SK-N-SH (cell line): ENCODE data around the gene CHCHD6. TPM values are rescaled to one million over a fixed set of nuclear protein-coding genes. Genes with fewer than 3 reads are reported as not detected.

ENCODE experiments used
- CTCF ChIA-PET: fragments of 300-600, 350-600 bp; formaldehyde crosslinking; extraction: SDS; loops from one replicate; lab custom pipeline; 2021; lab: Yijun Ruan, JAX
- POLR2A ChIA-PET: fragments of 350-600 bp; sonication (Branson Sonifier 250); formaldehyde crosslinking; extraction: SDS; loops from one replicate; lab custom pipeline; 2020; ENCODE audit warnings: antibody characterized with exemption, inconsistent platforms; lab: Yijun Ruan, JAX
- DNase-seq: peaks from one replicate; pipeline ENCODE4 v3.0.0; 2012
- H2AFZ ChIP-seq: fragments of 200-600 bp; sonication (generic); 2 replicates; pipeline ENCODE4 v1.8.1; 2016; ENCODE audit warnings: antibody characterized with exemption, mild to moderate bottlenecking, low read depth
- H3F3A ChIP-seq: fragments of 200-600 bp; sonication (generic); replicated peaks from 2 replicates; pipeline ENCODE3; 2016; ENCODE audit warnings: antibody characterized with exemption, mild to moderate bottlenecking; ENCODE audit not compliant: insufficient read depth
- H3K27ac ChIP-seq, 2 experiments: fragments of 200-500 bp in 1 of 2; fragments of 200-600 bp in 1 of 2; sonication (Bioruptor generic) in 1 of 2; sonication (generic), shearing (Covaris generic) in 1 of 2; 2 replicates each; pipeline versions ENCODE4 v1.5.1 to v1.6.1; 2014 to 2016; ENCODE audit warnings: low read depth in 2 of 2, inconsistent platforms in 1 of 2, low read length in 1 of 2, mild to moderate bottlenecking in 1 of 2, mixed read lengths in 1 of 2
- H3K27me3 ChIP-seq: fragments of 200-600 bp; sonication (generic), shearing (Covaris generic); 2 replicates; pipeline ENCODE4 v1.6.1; 2016; ENCODE audit warnings: mixed run types; ENCODE audit not compliant: insufficient read depth
- H3K36me3 ChIP-seq, 2 experiments: fragments of 200-500 bp in 1 of 2; fragments of 200-600 bp in 1 of 2; sonication (Bioruptor generic) in 1 of 2; sonication (generic) in 1 of 2; replicated peaks in 1 of 2; 2 replicates each; pipeline versions ENCODE3 to v1.5.1; 2014 to 2016; ENCODE audit warnings: low read length in 1 of 2, mild to moderate bottlenecking in 1 of 2; ENCODE audit not compliant: insufficient read depth in 2 of 2, control insufficient read depth in 1 of 2
- H3K4me1 ChIP-seq, 2 experiments: fragments of 200-500 bp in 1 of 2; fragments of 200-600 bp in 1 of 2; sonication (Bioruptor generic) in 1 of 2; sonication (generic), shearing (Covaris generic) in 1 of 2; 2 replicates each; pipeline versions ENCODE4 v1.5.1 to v1.6.1; 2014 to 2016; ENCODE audit warnings: low read depth in 1 of 2, low read length in 1 of 2, mixed run types in 1 of 2; ENCODE audit not compliant: insufficient read depth in 2 of 2, control insufficient read depth in 1 of 2
- H3K4me2 ChIP-seq: fragments of 200-600 bp; sonication (generic), shearing (Covaris generic); 2 replicates; pipeline ENCODE4 v1.6.1; 2017; ENCODE audit warnings: mixed run types
- H3K4me3 ChIP-seq, 2 experiments: fragments of 200-500 bp in 1 of 2; fragments of 200-600 bp in 1 of 2; sonication (Bioruptor generic) in 1 of 2; sonication (generic), shearing (Covaris generic) in 1 of 2; 2 replicates each; pipeline versions ENCODE4 v1.5.1 to v1.8.1; 2014 to 2016; ENCODE audit warnings: low read depth in 2 of 2, inconsistent platforms in 1 of 2, low read length in 1 of 2, mild to moderate bottlenecking in 1 of 2, mixed read lengths in 1 of 2, moderate library complexity in 1 of 2
- H3K79me2 ChIP-seq: fragments of 200-600 bp; sonication (generic); 2 replicates; pipeline ENCODE4 v1.8.1; 2017; ENCODE audit warnings: mild to moderate bottlenecking; ENCODE audit not compliant: insufficient read depth
- H3K9ac ChIP-seq: fragments of 200-600 bp; sonication (generic); 2 replicates; pipeline ENCODE4 v1.6.1; 2017; ENCODE audit warnings: mixed run types
- H3K9me2 ChIP-seq: fragments of 200-600 bp; sonication (generic); 2 replicates; pipeline ENCODE4 v1.6.1; 2017; ENCODE audit warnings: mixed run types
- H3K9me3 ChIP-seq: fragments of 200-600 bp; sonication (generic); 2 replicates; pipeline ENCODE4 v1.6.1; 2017; ENCODE audit warnings: mixed run types, mild to moderate bottlenecking, moderate library complexity
- H4K20me1 ChIP-seq: fragments of 200-600 bp; sonication (generic); 2 replicates; pipeline ENCODE4 v1.6.1; 2017; ENCODE audit warnings: mild to moderate bottlenecking, mixed run types; ENCODE audit not compliant: insufficient read depth
- CHD2 ChIP-seq: fragments of 150-350 bp; IDR thresholded peaks from 2 replicates; pipeline ENCODE4 v1.6.1; 2018; ENCODE audit warnings: low read length; ENCODE audit not compliant: partially characterized antibody
- ELF1 ChIP-seq: IDR thresholded peaks from 2 replicates; pipeline ENCODE4 v1.4.0; 2012
- EZH2phosphoT487 ChIP-seq: fragments of 200-600 bp; sonication (generic); IDR thresholded peaks from 2 replicates; pipeline ENCODE4 v1.6.1; 2017; ENCODE audit warnings: low read depth, mixed run types, mild to moderate bottlenecking, antibody characterized with exemption, moderate library complexity, borderline replicate concordance
- FOXJ3 ChIP-seq: sonication (generic); formaldehyde crosslinking; IDR thresholded peaks from 2 replicates; pipeline ENCODE4 v1.5.1; 2020; ENCODE audit warnings: mild to moderate bottlenecking, missing genetic modification reagents
- GABPA ChIP-seq: IDR thresholded peaks from 2 replicates; pipeline ENCODE4 v1.4.0; 2012; ENCODE audit warnings: low read depth, mild to moderate bottlenecking
- GATA2 ChIP-seq: sonication (generic); formaldehyde crosslinking; IDR thresholded peaks from 2 replicates; pipeline ENCODE4 v1.5.0; 2020; ENCODE audit warnings: mild to moderate bottlenecking, missing genetic modification reagents
- IRF3 ChIP-seq: fragments of 150-350 bp; IDR thresholded peaks from 2 replicates; pipeline ENCODE4 v1.6.1; 2016; ENCODE audit warnings: mild to moderate bottlenecking, low read depth, low read length
- JUND ChIP-seq: IDR thresholded peaks from 2 replicates; pipeline ENCODE4 v1.4.0; 2012
- MAX ChIP-seq: IDR thresholded peaks from 2 replicates; pipeline ENCODE4 v1.4.0; 2012; ENCODE audit warnings: low read depth
- MXI1 ChIP-seq: IDR thresholded peaks from 2 replicates; pipeline ENCODE4 v1.6.1; 2012; ENCODE audit warnings: mild to moderate bottlenecking, low read depth, low read length, improper control_type of control experiment
- NFIC ChIP-seq: IDR thresholded peaks from 2 replicates; pipeline ENCODE4 v1.4.0; 2012; ENCODE audit warnings: borderline replicate concordance
- PBX3 ChIP-seq: IDR thresholded peaks from 2 replicates; pipeline ENCODE4; 2012
- RCOR1 ChIP-seq: fragments of 150-350 bp; IDR thresholded peaks from 2 replicates; pipeline ENCODE4 v1.6.1; 2017; ENCODE audit warnings: antibody characterized with exemption, low read length
- RXRA ChIP-seq: IDR thresholded peaks from 2 replicates; pipeline ENCODE4 v1.4.0; 2012; ENCODE audit warnings: low read depth, mild to moderate bottlenecking, borderline replicate concordance
- SMC3 ChIP-seq: IDR thresholded peaks from 2 replicates; pipeline ENCODE4 v1.6.1; 2012; ENCODE audit warnings: low read depth, low read length, improper control_type of control experiment
- YY1 ChIP-seq: IDR thresholded peaks from 2 replicates; pipeline ENCODE4 v1.4.0; 2012; ENCODE audit warnings: low read depth, mild to moderate bottlenecking
- WGBS: methylation state at CpG from one replicate; pipeline ENCODE4 v1.1.6; 2017; ENCODE audit warnings: low lambda C conversion rate; 5-methylcytosine and 5-hydroxymethylcytosine counted together
- polyA plus RNA-seq, 3 experiments: library from polyadenylated mRNA; depleted of rRNA; stranded (reverse); fragments of >200 nt; gene quantifications; 2 replicates each; pipeline ENCODE4 v1.2.3, GENCODE V29; 2012

CHCHD6 gene
- polyA plus RNA-seq, 1 of the 3 experiments (the other 2 are of a cell fraction), result 42.5 TPM

- TF ChIP-seq RCOR1, result no peak
- no peak for TF ChIP-seq ELF1
- TF ChIP-seq NFIC, result no peak
- TF ChIP-seq, all 33 proteins: peak for 0
These were observed 40.8 kb upstream of the CHCHD6 start (continued) for GRCh38 chr3:126663257-126663656.

- H3K4me2 ChIP-seq, result no peak overlapping the region
- H3K79me2 ChIP-seq, result no peaks in the 10 kb centered on the region
- H3K27me3 ChIP-seq, result peaks cover 7% of the 10 kb centered on the region; the same call in 1 of the 2 replicates
- no peak overlapping the region for H3K9ac ChIP-seq
- no peaks in the 10 kb centered on the region for H3K36me3 ChIP-seq
- ChIA-PET POLR2A (no interaction called here), CTCF (interaction anchor here (0.9 kb wide), 1 partner anchor 15 kb away, joined by 3 read pairs; no protein-coding TSS in a partner anchor)
- H3K4me3 ChIP-seq, result no peak overlapping the region
- no peaks in the 10 kb centered on the region for H3K9me3 ChIP-seq
- H2AFZ ChIP-seq, result no peak overlapping the region
- H3K4me1 ChIP-seq, result peaks cover 0 to 4% of the 10 kb centered on the region in 2 experiments; a peak in 1 of 4 replicates
- DNase-seq, result no peak
- 57% methylated on average over 2 of the region's 8 CpGs for WGBS
- no peaks in the 10 kb centered on the region for H3F3A ChIP-seq
- no peak overlapping the region for H3K27ac ChIP-seq
- no peaks in the 10 kb centered on the region for H3K9me2 ChIP-seq
- H4K20me1 ChIP-seq, result no peaks in the 10 kb centered on the region
- TF ChIP-seq JUND (no peak), CHD2 (no peak), IRF3 (no peak), FOXJ3 (CRISPR knock-in tag) (no peak), MAX (no peak), GATA2 (CRISPR knock-in tag) (no peak), RXRA (no peak), EZH2phosphoT487 (no peak), YY1 (no peak), PBX3 (no peak), MXI1 (no peak)
- TF ChIP-seq, all 33 proteins: peak for 0
These were observed 40.3 kb upstream of the CHCHD6 start for GRCh38 chr3:126663750-126664149.

GRCh38 chr3:126664591-126665214 lies 39.3 kb upstream of the CHCHD6 start:
- Histone ChIP-seq H2AFZ (no peak overlapping the region), H3K4me3 (no peak overlapping the region), H3K9me3 (no peaks in the 10 kb centered on the region), H3F3A (no peaks in the 10 kb centered on the region), H3K27me3 (peaks cover 7% of the 10 kb centered on the region; the same call in 1 of the 2 replicates), H3K4me2 (no peak overlapping the region), H3K9ac (no peak overlapping the region), H4K20me1 (no peaks in the 10 kb centered on the region), H3K4me1 (peaks cover 0 to 4% of the 10 kb centered on the region in 2 experiments; a peak in 1 of 4 replicates), H3K36me3 (no peaks in the 10 kb centered on the region), H3K79me2 (no peaks in the 10 kb centered on the region), H3K27ac (no peak overlapping the region), H3K9me2 (no peaks in the 10 kb centered on the region)
- no peak for DNase-seq
- TF ChIP-seq FOXJ3 (CRISPR knock-in tag) (no peak), JUND (no peak), SMC3 (no peak), GABPA (no peak)
- ChIA-PET POLR2A (no interaction called here), CTCF (interaction anchor here (0.6 kb wide), 1 partner anchor 561 kb away, joined by 4 read pairs; no protein-coding TSS in a partner anchor)
- 76% methylated on average over 5 of the region's 5 CpGs for whole genome bisulfite sequencing
